ENCODE results near the gene PANX1. TPM values are rescaled to one million over a fixed set of nuclear protein-coding genes. Genes with fewer than 3 reads are reported as not detected.

The PANX1 gene
- polyA plus RNA-seq, 1 of the 3 experiments (the other 2 are of a cell fraction) = 11.1 TPM

- CTCF ChIA-PET = no interaction called here
- Histone ChIP-seq H3K4me2 (no peak overlapping the region), H3K27ac (ENCODE audit: low read depth in 2 of 2, low read length in 1 of 2) (no peak overlapping the region), H3K9me3 (no peaks in the 10 kb centered on the region), H3K79me2 (ENCODE audit: insufficient read depth) (no peaks in the 10 kb centered on the region), H3K9me2 (no peaks in the 10 kb centered on the region), H2AFZ (ENCODE audit: low read depth) (no peak overlapping the region), H3K9ac (no peak overlapping the region), H3K36me3 (replicated peaks in 1 of 2; ENCODE audit: control insufficient read depth in 1 of 2, insufficient read depth in 2 of 2, low read length in 1 of 2) (no peaks in the 10 kb centered on the region), H3K4me3 (ENCODE audit: low read depth in 2 of 2, low read length in 1 of 2) (no peak overlapping the region), H3K27me3 (ENCODE audit: insufficient read depth) (no peaks in the 10 kb centered on the region; the same call in 1 of the 2 replicates), H3K4me1 (ENCODE audit: control insufficient read depth in 1 of 2, insufficient read depth in 2 of 2, low read depth in 1 of 2, low read length in 1 of 2) (no peaks in the 10 kb centered on the region; a peak in 1 of 4 replicates), H4K20me1 (ENCODE audit: insufficient read depth) (no peaks in the 10 kb centered on the region), H3F3A (replicated peaks; ENCODE audit: insufficient read depth) (no peaks in the 10 kb centered on the region)
- POLR2A ChIA-PET = no interaction called here
- DNase-seq = no peak
- WGBS (ENCODE audit: low lambda C conversion rate) = 82% methylated on average over 21 of the region's 21 CpGs
- no peak for TF ChIP-seq TEAD4 (IDR thresholded peaks at IDR 0.05; ENCODE audit: borderline replicate concordance, insufficient read depth)
- TF ChIP-seq MEF2A (IDR thresholded peaks at IDR 0.05; ENCODE audit: borderline replicate concordance, low read depth) = no peak
- TF ChIP-seq ZBTB33 (IDR thresholded peaks at IDR 0.05; ENCODE audit: borderline replicate concordance, low read depth) = no peak
- TF ChIP-seq GATA2 (CRISPR knock-in tag; IDR thresholded peaks at IDR 0.05) = no peak
- no peak for TF ChIP-seq RCOR1 (IDR thresholded peaks at IDR 0.05; ENCODE audit: low read length)
Measured at GRCh38 chr11:94088906-94089305, 39.7 kb upstream of the PANX1 start.

GRCh38 chr11:94089341-94089740 lies 39.3 kb upstream of the PANX1 start:
- Histone ChIP-seq H3K9me2 (no peaks in the 10 kb centered on the region), H3K36me3 (replicated peaks in 1 of 2; ENCODE audit: control insufficient read depth in 1 of 2, insufficient read depth in 2 of 2, low read length in 1 of 2) (no peaks in the 10 kb centered on the region), H3F3A (replicated peaks; ENCODE audit: insufficient read depth) (no peaks in the 10 kb centered on the region), H3K79me2 (ENCODE audit: insufficient read depth) (no peaks in the 10 kb centered on the region), H3K4me1 (ENCODE audit: control insufficient read depth in 1 of 2, insufficient read depth in 2 of 2, low read depth in 1 of 2, low read length in 1 of 2) (no peaks in the 10 kb centered on the region; a peak in 1 of 4 replicates), H3K4me2 (no peak overlapping the region), H4K20me1 (ENCODE audit: insufficient read depth) (no peaks in the 10 kb centered on the region), H3K9me3 (no peaks in the 10 kb centered on the region), H2AFZ (ENCODE audit: low read depth) (no peak overlapping the region), H3K9ac (no peak overlapping the region), H3K4me3 (ENCODE audit: low read depth in 2 of 2, low read length in 1 of 2) (no peak overlapping the region), H3K27me3 (ENCODE audit: insufficient read depth) (no peaks in the 10 kb centered on the region; the same call in 1 of the 2 replicates), H3K27ac (ENCODE audit: low read depth in 2 of 2, low read length in 1 of 2) (no peak overlapping the region)
- 65% methylated on average over 3 of the region's 6 CpGs for WGBS (ENCODE audit: low lambda C conversion rate)
- DNase-seq = no peak
- ChIA-PET CTCF (no interaction called here), POLR2A (no interaction called here)
- no peak for TF ChIP-seq IRF3 (IDR thresholded peaks at IDR 0.05; ENCODE audit: low read depth, low read length)
- no peak for TF ChIP-seq FOSL2 (IDR thresholded peaks at IDR 0.05; ENCODE audit: borderline replicate concordance, low read depth)
- TF ChIP-seq TCF12 (IDR thresholded peaks at IDR 0.05) = no peak
- no peak for TF ChIP-seq CTCF (IDR thresholded peaks at IDR 0.05)
- no peak for TF ChIP-seq FOXM1 (IDR thresholded peaks at IDR 0.05; ENCODE audit: low read depth)
- no peak for TF ChIP-seq RAD21 (IDR thresholded peaks at IDR 0.05; ENCODE audit: low read length)
- TF ChIP-seq GABPA (IDR thresholded peaks at IDR 0.05; ENCODE audit: low read depth) = no peak
- no peak for TF ChIP-seq RCOR1 (IDR thresholded peaks at IDR 0.05; ENCODE audit: low read length)
- no peak for TF ChIP-seq JUND (IDR thresholded peaks at IDR 0.05)
- no peak for TF ChIP-seq YY1 (IDR thresholded peaks at IDR 0.05; ENCODE audit: low read depth)
- TF ChIP-seq FOXJ3 (CRISPR knock-in tag; IDR thresholded peaks at IDR 0.05) = no peak
- no peak for TF ChIP-seq EP300 (IDR thresholded peaks at IDR 0.05; ENCODE audit: borderline replicate concordance in 1 of 2, low read depth in 1 of 2, low read length in 1 of 2)
- TF ChIP-seq EZH2phosphoT487 (IDR thresholded peaks at IDR 0.05; ENCODE audit: borderline replicate concordance, low read depth) = no peak
- TF ChIP-seq MXI1 (IDR thresholded peaks at IDR 0.05; ENCODE audit: low read depth, low read length) = no peak
